HG03457 (cell line): ENCODE data around the gene PXDC1.
"Not testable (repeated sequence)": the region's sequence is repeated elsewhere in the genome, so short reads cannot be mapped to it uniquely, and the experiment has no call there.

Source experiments
- ATAC-seq: cut with Tn5 transposase; IDR thresholded peaks from one replicate; pipeline ENCODE4 v1.9.1; 2021; ENCODE audit warnings: moderate number of reproducible peaks; ENCODE audit not compliant: unreplicated experiment

PXDC1 gene

DNA sequence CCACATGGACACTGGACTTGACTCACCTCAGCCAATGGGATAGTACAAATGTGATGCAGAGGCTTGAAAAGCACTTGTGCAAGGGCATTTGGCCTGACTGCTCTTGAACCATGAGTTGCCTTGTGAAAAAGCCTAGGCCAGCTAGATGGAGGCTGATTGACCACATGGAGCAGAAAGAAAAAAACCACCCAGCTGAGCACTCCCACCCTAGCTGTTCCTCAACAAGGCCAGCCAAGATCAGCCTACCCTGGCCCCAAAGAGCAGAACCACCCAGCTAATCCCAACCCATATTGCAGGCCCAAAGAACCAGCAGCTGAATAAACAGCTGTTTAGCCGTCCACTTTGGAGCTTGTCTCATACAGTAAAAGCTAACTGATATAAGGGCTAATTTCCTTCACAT, 36.7 kb downstream of the PXDC1 start:
- no peak for ATAC-seq

DNA sequence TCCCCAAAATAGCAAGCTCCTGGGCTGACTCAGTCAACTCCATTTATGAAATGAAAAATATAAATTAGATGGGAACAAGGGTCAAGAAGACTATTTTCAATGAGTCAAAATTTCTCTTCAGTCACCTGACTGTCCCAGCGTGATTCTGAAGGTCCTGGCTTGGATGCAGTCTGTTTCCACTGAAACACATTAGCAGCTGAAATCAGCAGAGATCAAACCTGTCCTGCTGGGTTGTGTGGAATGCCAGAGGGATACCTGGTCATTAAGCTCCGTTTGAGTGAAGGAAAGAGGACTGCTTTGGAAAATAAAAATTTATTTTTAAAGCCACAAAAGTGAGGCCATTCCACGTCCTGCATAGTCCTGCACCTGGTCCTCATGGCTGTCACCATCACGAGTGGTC, 37.4 kb downstream of the PXDC1 start:
- no peak for ATAC-seq

DNA sequence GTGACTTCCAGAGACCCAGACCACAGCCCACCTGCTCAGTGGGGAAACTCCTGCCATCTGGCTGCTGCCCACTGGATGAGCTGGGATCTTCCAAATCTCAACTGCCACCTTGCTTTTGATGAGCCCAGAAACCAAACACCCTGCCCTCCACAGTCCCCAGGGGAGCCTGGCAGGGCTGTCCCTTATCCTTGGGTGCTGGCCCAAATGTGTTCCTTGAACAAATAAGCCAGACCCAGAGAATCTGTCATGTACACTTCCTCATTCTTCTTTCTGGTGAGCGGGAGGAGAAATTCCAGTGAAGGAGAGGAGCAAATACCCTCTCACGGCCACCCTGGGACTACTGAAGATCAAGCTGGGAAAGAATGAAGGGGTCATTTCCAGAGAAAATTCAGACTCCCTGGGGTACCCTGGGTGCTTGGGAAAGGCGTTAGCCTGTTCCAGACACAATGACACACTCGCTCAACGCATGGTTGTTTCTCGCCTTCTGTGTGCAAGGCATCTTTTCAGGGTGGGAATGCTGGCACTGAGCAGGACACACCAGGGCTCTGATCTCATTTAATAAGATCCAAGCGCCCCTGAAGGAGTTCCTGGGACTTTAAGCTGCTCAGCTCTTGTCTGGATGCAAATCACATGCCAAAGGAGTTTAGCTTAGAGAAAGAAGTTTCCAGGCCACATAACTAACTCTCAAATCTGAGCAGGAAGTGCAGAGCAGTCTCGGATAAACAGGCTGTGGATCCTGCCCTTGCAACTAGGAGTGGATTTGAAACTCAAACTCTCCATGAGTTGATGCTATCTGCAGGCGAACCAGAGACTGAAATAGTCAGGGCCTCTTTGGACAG, 38.5 kb downstream of the PXDC1 start:
- no peak for ATAC-seq

DNA sequence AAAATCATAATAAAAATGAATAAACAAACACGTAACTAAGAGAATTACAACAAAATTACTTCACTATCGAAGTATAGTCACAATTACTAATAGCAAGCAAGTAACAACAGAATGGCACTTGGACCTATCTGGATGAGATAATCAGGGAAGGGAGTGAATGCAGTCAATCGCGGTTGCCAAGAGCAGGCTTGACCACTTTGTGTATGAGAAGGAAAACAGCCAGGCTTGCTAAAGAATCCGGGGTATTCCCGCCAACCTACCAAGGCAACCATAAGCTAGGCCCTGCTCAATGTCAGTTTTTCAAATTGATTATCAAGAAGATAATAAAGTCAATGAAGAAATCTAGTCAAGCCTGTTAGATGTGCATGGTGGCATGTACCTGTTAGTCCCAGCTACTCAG, 39.7 kb downstream of the PXDC1 start:
- no peak for ATAC-seq

DNA sequence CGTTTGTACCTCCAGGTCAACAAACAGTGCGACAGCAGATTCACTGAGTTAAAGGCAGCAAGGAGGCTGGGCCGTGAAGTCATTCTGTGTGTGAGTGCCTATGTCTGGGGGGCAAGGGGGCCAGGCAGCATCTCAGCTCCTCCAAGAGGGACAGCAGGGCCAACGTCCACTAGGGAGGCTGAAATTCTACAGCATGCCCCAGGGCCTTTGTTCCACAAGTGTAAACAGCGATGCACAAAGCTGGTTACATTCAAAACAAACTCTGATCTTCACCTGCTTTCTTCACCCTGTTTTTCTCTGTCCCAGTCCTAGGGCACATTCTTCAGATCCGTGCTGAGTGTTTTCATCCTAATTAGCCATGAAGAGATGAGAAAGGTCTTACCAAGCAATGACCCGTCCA, 41.1 kb downstream of the PXDC1 start:
- no peak for ATAC-seq

DNA sequence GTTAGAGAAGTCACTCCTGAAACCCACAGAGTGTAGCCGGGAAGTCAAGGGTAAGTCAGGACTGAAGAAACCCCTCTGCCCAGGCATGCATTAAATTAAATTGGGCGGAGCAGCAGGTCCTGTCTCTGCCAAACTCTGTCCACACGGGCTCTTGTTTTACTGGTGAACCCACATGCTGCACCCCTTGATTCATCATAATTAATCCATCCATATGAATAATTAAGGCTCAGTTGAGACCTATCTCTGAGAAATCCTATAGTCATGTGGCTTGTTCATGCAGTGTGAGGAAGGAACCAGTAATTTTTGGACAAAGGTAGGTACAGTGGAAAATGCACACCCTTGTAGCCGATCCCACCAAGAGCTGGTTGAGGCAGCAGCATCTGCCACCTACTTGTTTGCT, 43.0 kb downstream of the PXDC1 start:
- no peak for ATAC-seq

DNA sequence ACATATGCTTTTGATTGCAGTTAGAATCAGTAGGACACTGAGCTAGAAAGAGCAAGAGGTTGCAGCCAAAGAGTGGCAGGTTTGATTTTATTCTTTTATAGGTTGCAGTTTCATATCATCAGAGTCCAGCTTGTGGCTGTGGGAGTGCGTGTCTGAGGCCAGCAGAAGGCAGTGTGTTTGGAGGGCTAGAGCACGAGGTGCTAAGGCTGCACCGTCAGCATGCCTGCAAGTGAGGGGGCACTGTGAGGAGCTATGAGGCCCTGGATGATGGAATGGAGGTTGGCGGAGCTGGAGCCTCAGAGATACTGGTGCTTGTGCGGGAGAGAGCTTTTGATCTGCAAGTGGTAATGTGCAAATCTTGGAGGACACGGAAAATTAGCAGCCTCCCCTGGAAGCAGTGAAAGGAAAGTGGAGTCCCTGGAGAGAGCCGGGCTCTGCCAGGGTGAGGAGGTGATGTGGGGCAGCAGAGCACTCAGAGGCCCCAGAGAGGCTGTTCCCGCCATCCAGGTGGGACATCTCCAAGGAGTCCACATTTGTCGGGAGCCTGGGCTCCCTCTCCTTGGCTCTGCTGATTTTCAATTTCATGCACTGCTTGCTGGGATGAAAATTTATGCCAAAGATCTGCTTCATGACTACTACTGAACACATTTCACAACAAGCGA, 43.6 kb downstream of the PXDC1 start:
- ATAC-seq = no peak

DNA sequence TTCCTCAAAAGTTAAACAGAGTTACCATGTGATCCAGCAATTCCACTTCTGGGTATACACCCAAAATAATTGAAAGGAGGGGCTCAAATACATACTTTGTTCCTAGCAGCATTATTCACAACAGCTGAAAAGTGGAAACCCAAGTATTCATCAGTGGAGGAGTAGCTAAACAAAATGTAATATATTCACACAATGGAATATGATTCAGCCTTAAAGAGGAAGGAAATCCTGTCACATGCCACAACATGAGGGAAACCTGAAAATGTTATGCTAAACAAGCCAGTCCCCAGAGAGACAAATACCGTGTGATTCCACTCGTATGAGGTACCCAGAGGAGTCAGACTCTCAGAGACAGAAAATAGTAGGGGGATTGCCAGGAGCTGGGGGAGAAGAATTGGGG, 44.5 kb downstream of the PXDC1 start:
- ATAC-seq = no peak

DNA sequence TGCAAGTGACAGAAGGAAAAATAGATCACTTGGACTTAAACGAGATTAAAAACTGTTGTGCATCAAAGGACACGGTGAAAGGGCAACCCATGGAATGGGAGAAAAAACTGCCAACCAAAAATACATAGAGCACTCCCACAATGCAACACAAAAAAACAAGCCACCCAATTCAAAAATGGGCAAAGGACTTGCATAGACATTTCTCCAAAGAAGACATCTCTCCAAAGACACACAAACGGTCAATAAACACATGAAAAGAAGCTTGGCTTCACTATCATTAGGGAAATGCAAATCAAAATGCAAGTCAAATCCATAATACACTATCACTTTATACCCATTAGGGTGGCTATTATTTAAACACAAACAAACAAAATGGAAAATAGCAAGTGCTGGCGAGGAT, 45.0 kb downstream of the PXDC1 start:
- ATAC-seq = no peak

DNA sequence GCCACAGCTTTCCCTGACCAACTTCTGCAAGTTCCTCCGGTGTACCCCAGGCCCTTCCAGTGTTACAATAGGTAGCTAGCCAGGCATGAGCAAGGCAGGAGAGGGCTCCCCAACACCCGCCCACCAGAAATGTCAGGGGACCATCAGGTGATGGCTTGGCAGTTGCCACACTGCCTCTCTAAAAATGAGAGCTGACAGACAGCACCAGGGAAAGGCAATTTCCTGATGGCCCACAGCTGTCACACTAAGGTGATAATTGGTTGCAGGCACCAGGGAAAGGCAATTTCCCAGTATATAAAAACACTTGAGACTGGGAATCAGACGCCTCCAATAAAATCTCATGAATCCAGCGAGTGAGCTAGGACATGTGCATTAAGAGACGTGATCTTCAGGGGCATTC, 49.9 kb downstream of the PXDC1 start:
- no peak for ATAC-seq

DNA sequence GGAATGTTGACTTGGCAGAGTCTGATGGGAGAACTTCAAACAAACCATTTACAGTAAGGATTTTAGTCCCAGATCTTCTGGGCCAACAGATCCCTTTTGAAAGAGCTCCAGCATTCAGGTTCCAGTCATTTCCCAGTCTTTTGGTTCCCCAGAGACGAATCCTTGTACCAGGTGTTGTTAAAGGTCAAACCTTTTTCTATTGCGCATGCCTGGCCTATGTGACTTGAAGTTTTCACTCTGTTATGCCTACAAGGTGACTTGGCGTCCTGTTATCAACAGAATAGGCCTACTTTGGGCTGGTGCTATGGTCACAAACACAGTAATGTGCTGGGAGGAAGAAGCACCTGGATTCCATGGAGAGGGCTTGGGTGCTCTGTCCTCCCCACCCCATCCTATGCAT, 52.3 kb downstream of the PXDC1 start:
- ATAC-seq = no peak

DNA sequence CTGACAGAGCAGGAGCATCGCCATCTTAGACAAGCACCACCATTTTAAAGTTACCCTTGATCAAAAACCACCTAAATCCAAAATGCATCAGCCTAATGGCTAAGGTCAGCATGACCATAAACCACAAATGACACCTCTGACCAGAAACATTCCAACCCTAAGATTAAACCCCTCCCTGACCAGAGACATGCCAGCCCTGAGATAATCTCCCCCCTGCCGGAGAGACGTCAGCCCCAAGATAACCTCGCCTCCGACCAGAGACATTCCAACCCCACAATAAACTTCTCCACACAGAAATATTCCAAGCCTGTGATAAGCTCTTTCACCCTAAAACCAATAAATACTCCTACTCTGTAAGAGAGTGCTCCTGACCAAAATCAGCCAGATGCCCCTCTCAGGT, 53.5 kb downstream of the PXDC1 start:
- ATAC-seq = no peak

DNA sequence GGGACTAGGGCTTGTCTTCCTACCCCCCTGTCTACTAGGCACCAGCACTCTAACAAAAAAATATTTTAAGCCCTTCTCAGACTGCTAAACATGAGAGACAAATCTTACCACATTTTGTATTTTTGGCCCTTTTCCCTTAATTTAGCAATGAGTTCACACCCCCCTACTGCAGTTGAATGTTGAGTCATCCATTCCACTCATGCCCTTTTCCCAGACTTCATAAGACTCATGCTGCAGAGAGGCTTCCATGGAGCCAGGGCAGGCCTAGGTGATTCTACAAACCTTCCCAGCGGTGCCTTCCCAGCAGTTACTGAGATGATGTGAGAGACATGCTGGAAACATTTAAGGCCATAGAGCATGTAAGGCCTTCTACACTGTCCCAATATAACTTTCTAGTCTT, 53.9 kb downstream of the PXDC1 start:
- no peak for ATAC-seq

DNA sequence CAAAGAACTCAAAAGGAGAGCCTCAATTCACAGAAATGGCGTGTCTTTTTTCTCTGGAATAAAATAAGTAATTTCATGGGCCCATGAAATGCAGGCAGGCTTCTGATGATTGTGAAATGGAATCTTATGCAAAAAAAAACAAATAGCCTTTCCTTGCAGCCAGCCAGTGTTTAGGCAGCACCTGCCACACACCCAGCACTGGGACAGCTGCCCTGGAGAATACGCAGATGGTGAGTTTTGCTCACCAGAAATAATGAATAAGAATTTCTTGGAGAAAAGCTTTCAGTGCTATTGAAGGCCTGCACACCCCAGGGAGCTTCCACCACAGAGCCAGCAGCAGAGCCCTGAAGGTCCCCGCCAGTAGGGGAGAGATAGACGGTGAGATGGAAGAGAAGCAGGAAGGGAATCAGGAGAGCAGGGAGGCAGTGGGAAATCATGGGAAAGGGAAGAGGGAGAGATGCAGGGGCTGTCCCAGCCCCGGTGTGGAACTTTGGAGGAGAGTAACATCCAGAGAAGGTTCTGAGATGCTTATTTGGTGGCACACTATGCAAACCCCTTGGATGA, 54.9 kb downstream of the PXDC1 start:
- ATAC-seq = no peak

DNA sequence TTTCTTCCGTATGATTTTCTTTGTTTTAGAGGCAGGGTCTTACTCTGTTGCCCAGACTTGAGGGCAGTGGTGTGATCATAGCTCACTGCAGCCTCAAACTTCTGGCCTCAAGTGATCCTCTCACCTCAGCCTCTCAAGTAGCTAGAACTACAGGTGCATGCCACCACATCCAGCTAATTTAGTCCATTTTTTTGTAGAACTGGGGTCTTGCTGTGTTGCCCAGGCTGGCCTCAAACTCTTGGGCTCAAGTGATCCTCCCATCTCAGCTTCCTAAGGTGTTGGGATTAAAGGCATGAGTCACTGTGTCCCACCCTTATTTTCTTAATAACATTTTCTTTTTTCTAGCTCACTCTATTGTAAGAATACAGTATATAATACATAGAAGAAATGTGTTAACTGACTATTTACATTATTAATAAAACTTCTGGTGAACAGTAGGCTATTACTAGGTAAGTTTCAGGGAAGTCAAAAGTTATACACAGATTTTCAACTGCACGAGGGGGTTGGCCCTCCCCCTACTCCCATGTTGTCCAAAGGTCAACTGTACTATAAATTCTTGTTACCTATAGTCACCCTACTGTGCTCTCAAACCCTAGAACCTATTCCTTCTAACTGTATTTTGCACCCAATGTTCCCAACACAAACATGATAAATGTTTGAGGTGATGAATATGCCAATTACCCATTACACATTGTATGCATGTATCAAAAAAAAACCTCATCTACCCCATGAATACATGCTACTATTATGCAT, 56.3 kb downstream of the PXDC1 start:
- no peak for ATAC-seq

DNA sequence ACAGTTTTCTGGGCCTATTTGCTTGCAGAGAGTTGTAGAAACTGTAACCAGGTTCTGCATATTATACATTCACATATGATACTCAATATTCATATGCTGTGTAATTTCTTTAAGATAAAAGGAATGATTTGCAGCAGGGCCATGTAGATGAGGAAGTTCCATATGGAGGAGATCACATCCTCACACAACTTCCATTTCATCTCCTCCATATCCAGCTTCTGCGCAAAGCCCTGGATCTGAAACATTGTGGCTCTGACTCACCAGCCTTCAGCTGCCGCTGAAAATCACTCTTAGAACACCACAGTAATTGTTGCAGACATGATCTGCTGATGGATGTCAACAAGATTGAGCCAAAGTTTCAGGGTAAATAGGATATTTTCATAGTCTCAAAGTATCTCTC, 57.7 kb downstream of the PXDC1 start:
- ATAC-seq = no peak

DNA sequence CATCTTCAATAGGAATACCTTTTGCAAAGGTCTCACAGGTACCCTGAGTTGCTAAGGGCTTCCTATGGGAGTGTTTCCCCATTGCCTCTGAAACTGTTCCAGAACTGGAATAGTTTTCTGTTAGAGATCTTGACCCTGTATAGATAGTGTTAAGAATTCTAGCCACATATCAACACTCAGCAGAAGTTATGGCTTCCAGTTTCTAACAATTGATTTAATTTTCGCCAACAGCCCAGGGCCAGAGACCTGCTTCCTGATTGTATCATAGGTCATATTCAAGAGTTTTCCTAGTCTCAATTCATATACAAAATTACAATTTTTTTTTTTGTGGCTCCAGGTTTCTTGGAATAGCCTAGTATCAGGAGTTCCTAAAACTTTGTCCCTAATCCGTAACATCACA, 61.0 kb downstream of the PXDC1 start:
- no peak for ATAC-seq

DNA sequence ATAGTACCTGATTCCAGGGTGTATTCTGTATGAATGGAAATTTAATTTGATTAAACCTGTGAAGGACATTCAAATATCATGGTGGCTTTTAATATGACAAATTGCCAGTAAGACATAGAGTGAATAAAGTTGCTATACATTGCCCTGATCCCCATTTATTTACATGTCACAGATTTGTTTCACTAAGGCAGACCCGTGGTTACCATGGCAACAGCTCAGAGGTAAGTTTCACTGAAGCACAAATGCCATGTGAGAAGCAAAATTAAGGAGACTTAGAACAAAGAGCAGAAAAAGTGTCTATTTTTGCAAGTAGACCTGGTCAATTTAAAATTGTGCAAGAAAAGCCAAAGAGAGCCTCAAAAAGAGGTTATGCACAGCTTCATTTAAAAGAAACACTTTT, 63.7 kb downstream of the PXDC1 start:
- ATAC-seq = no peak

DNA sequence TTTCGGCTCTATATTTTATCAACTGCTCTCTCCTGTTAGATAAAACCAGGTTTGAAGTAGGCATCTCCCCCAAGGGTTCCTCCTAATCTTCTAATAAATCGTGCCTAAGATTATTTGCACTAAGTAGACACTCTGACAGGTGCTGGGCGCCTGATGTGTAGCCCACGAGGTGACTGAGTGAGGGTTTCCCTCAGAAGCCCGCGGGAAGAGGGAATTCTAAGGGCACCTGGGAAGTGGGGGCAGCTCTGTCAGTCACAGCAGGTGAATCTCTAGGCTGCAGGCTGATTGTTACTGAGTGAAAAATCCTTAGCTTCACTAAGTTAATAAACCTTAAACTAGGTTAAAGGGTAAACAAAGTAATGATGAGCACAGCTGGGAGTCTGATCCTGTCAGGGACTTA, 68.2 kb downstream of the PXDC1 start:
- ATAC-seq = no peak

DNA sequence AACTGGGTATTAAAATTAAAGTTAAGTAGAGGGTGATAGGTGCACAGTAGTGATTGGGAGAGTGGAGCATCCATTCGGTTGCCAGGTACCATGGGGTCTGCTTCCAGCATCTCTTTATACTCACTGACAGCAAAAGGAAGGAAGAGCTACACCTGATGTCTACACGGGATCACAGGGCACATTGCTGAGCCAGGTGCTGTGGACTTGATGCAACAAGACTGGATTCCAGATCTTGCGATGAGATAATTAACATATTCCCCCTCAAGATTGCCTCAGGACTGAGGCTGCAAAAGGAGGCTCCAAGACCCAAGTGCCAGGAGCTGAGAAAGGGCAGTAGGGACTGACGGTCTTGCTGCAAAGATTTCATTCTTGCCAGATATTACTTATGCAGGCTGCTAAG, 72.6 kb downstream of the PXDC1 start:
- ATAC-seq = no peak

DNA sequence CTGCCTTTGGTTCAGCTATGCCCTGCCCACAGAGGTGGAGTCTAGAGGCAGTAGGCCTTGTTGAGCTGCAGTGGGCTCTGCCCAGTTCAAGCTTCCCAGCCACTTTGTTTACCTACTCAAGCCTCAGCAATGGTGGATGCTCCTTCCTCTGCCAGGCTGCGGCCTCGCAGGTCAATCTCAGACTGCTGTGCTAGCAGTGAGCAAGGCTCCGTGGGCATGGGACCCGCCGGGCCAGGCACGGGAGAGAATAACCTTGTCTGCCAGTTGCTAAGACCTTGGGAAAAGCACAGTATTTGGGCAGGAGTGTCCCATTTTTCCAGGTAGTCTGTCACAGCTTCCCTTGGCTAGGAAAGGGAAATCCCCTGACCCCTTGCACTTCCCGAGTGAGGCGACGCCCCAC, 73.8 kb downstream of the PXDC1 start:
- ATAC-seq = not testable (repeated sequence)

DNA sequence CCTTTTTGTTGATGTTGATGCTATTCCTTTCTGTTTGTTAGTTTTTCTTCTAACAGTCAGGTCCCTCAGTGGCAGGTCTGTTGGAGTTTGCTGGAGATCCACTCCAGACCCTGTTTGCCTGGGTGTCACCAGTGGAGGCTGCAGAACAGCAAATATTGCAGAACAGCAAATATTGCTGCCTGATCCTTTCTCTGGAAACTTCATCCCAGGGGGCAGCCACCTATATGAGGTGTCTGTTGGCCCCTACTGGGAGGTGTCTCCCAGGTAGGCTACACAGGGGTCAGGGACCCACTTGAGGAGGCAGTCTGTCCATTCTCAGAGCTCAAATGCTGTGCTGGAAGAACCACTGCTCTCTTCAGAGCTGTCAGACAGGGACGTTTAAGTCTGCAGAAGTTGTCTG, 74.2 kb downstream of the PXDC1 start:
- ATAC-seq = not testable (repeated sequence)
